ENCODE results near the gene BICD1.

GRCh38 chr12:32106517-32107358 lies at the start of gene BICD1:
- TF ChIP-seq POLR2AphosphoS5 (IDR thresholded peaks at IDR 0.05; ENCODE audit: insufficient read depth, low read depth, low read length), result peak; percentile 85
- peak; percentile 20 to 40 for TF ChIP-seq CTCF (IDR thresholded peaks at IDR 0.05; ENCODE audit: extremely low read depth in 1 of 2, insufficient read depth in 1 of 2, low read depth in 1 of 2, low read length in 2 of 2)
- TF ChIP-seq FOS (IDR thresholded peaks at IDR 0.05; ENCODE audit: borderline replicate concordance, insufficient read depth, low read length), result no peak
- peak; percentile 76 for TF ChIP-seq POLR2A (IDR thresholded peaks at IDR 0.05; ENCODE audit: low read depth, low read length)
- TF ChIP-seq EZH2 (IDR thresholded peaks at IDR 0.05; ENCODE audit: borderline replicate concordance, low read depth, low read length, severe bottlenecking), result no peak
- TF ChIP-seq MYC (IDR thresholded peaks at IDR 0.05; ENCODE audit: low read depth, low read length), result no peak
